ENCODE data around the gene PROX2.

PROX2 gene

GRCh38 chr14:74875204-74875603 lies 741 bp downstream of the PROX2 start:
- POLR2A ChIA-PET (ENCODE audit: low non-redundant PET), result no interaction called here
- CTCF ChIA-PET, result interaction anchor here (0.6 to 2.0 kb wide), 2 partner anchors 14 to 111 kb away, joined by 3 to 10 read pairs; no protein-coding TSS in a partner anchor
- DNase-seq (ENCODE audit: low spot score), result no peak
- TF ChIP-seq CTCF (conservative IDR thresholded peaks at IDR 0.05; ENCODE audit: low read depth), result no peak
- no peak overlapping the region for H3K27ac ChIP-seq

GRCh38 chr14:74871819-74872218 lies 4.1 kb downstream of the PROX2 start:
- H3K27ac ChIP-seq, result no peak overlapping the region
- ChIA-PET CTCF (interaction anchor here (0.5 to 1.8 kb wide), 5 partner anchors 10 to 216 kb away, joined by 3 to 9 read pairs (median 5); no protein-coding TSS in a partner anchor), POLR2A (ENCODE audit: low non-redundant PET) (no interaction called here)
- no peak for DNase-seq (ENCODE audit: low spot score)
- no peak for TF ChIP-seq CTCF (conservative IDR thresholded peaks at IDR 0.05; ENCODE audit: low read depth)

- DNase-seq (ENCODE audit: low spot score), result no peak
- H3K27ac ChIP-seq, result no peak overlapping the region
- POLR2A ChIA-PET (ENCODE audit: low non-redundant PET), result no interaction called here
- CTCF ChIA-PET, result interaction anchor here (0.6 kb wide), 1 partner anchor 9 kb away, joined by 7 read pairs; no protein-coding TSS in a partner anchor
- no peak for TF ChIP-seq CTCF (conservative IDR thresholded peaks at IDR 0.05; ENCODE audit: low read depth)
Measured at GRCh38 chr14:74868739-74869138, 7.2 kb downstream of the PROX2 start.

GRCh38 chr14:74867673-74868072 lies 8.3 kb downstream of the PROX2 start:
- CTCF ChIA-PET, result interaction anchor here (1.3 kb wide), 1 partner anchor 12 kb away, joined by 7 read pairs; no protein-coding TSS in a partner anchor
- no peak for DNase-seq (ENCODE audit: low spot score)
- POLR2A ChIA-PET (ENCODE audit: low non-redundant PET), result no interaction called here
- no peak for TF ChIP-seq CTCF (conservative IDR thresholded peaks at IDR 0.05; ENCODE audit: low read depth)
- no peak overlapping the region for H3K27ac ChIP-seq

GRCh38 chr14:74866708-74867389 lies 9.1 kb downstream of the PROX2 start:
- DNase-seq (ENCODE audit: low spot score), result no peak
- POLR2A ChIA-PET (ENCODE audit: low non-redundant PET), result no interaction called here
- no peak overlapping the region for H3K27ac ChIP-seq
- CTCF ChIA-PET, result interaction anchor here (1.3 kb wide), 1 partner anchor 13 kb away, joined by 7 read pairs; no protein-coding TSS in a partner anchor
- TF ChIP-seq CTCF (conservative IDR thresholded peaks at IDR 0.05; ENCODE audit: low read depth), result no peak

- POLR2A ChIA-PET (ENCODE audit: low non-redundant PET), result no interaction called here
Measured at GRCh38 chr14:74865156-74865555, 10.8 kb downstream of the PROX2 start.

More at GRCh38 chr14:74865156-74865555, 10.8 kb downstream of the PROX2 start:
- no peak overlapping the region for H3K27ac ChIP-seq
- CTCF ChIA-PET, result interaction anchor here (1.2 kb wide), 1 partner anchor 315 kb away, joined by 3 read pairs; no protein-coding TSS in a partner anchor
- no peak for DNase-seq (ENCODE audit: low spot score)
- no peak for TF ChIP-seq CTCF (conservative IDR thresholded peaks at IDR 0.05; ENCODE audit: low read depth)
